ENCODE results near the gene OR14C36. TPM values are rescaled to one million over a fixed set of nuclear protein-coding genes. Genes with fewer than 3 reads are reported as not detected.

The OR14C36 gene
- total and polyA plus RNA-seq, 9 of the 15 experiments (the other 6 are each of a cell fraction or from before 2014, with no cell fraction given), result not detected

GRCh38 chr1:248388426-248388825 is 39.9 kb downstream of the OR14C36 start:
- DNase-seq (ENCODE audit: extremely low read depth in 1 of 4, low spot score in 3 of 4) (no peak), FAIRE-seq (no peak), ATAC-seq (no peak)
- intact Hi-C loops (cut with micrococcal nuclease), result no loop called here
- H2AFZ ChIP-seq (ENCODE audit: low read depth, low read length), result no peak overlapping the region
- H3K4me1 ChIP-seq (replicated peaks in 1 of 2; ENCODE audit: control insufficient read depth in 2 of 2, insufficient read depth in 2 of 2, low read length in 2 of 2), result no peaks in the 10 kb centered on the region
- TF ChIP-seq HDGF (IDR thresholded peaks at IDR 0.05) (no peak), KDM4B (IDR thresholded peaks at IDR 0.05; ENCODE audit: borderline replicate concordance in 2 of 2, low read depth in 1 of 2) (no peak), KAT2B (IDR thresholded peaks at IDR 0.05; ENCODE audit: low read depth, low read length) (no peak), ZNF263 (CRISPR knock-in tag; IDR thresholded peaks at IDR 0.05; ENCODE audit: borderline replicate concordance) (no peak), HCFC1 (IDR thresholded peaks at IDR 0.05; ENCODE audit: low read depth, low read length) (no peak), ZBTB26 (CRISPR knock-in tag; IDR thresholded peaks at IDR 0.05) (no peak)
- H3K4me2 ChIP-seq (ENCODE audit: insufficient read depth, low read length), result no peak overlapping the region
- H3K9me3 ChIP-seq (replicated peaks; ENCODE audit: control insufficient read depth, insufficient read depth, low read depth, low read length), result no peaks in the 10 kb centered on the region; the same call in 1 of the 2 replicates
- H3K36me3 ChIP-seq (ENCODE audit: control insufficient read depth, insufficient read depth, low read length), result no peaks in the 10 kb centered on the region
- H3K79me2 ChIP-seq (ENCODE audit: control insufficient read depth, insufficient read depth, low read length), result no peaks in the 10 kb centered on the region
- H3K9me1 ChIP-seq (ENCODE audit: control insufficient read depth, insufficient read depth, low read length), result no peaks in the 10 kb centered on the region
- H3K9ac ChIP-seq (ENCODE audit: insufficient read depth in 1 of 2, low read depth in 2 of 2, low read length in 2 of 2), result no peak overlapping the region
- H3K27ac ChIP-seq (ENCODE audit: extremely low read depth, low read depth, low read length), result no peak overlapping the region
- ChIA-PET CTCF (ENCODE audit: low intra/inter-chr PET ratio) (no interaction called here), POLR2A (no interaction called here)
- H4K20me1 ChIP-seq (replicated peaks; ENCODE audit: control insufficient read depth, insufficient read depth, low read length), result no peaks in the 10 kb centered on the region
- H3K27me3 ChIP-seq (ENCODE audit: control insufficient read depth in 2 of 2, insufficient read depth in 2 of 2, low read length in 2 of 2), result no peaks in the 10 kb centered on the region
- 0% methylated on average over 2 of the region's 2 CpGs for WGBS (ENCODE audit: insufficient coverage, low coverage, missing lambda C conversion rate)
- no TSS peak for BruUV-seq (replicated peaks)
- no peak overlapping the region for H3K4me3 ChIP-seq
- in situ Hi-C loops (cut with MboI), result no loop called here
